Smooth muscle cell (in vitro differentiated cells): Measurements from ENCODE around the gene KCNJ12. TPM values are rescaled to one million over a fixed set of nuclear protein-coding genes. Genes with fewer than 3 reads are reported as not detected.
"Not testable (repeated sequence)": the region's sequence is repeated elsewhere in the genome, so short reads cannot be mapped to it uniquely, and the experiment has no call there.

Experiments
- DNase-seq: peaks from one replicate; lab custom pipeline; 2025; ENCODE audit not compliant: unreplicated experiment; lab: John Stamatoyannopoulos, UW
- H2AFZ ChIP-seq: fragments of 200-600 bp; sonication (generic); 2 replicates; pipeline ENCODE4 v1.6.0; 2016; ENCODE audit warnings: antibody characterized with exemption, low read depth, mild to moderate bottlenecking
- H3F3A ChIP-seq: fragments of 200-600 bp; sonication (generic); 2 replicates; pipeline ENCODE4 v1.6.0; 2017; ENCODE audit warnings: antibody characterized with exemption, low read depth
- H3K27ac ChIP-seq: fragments of 200-600 bp; sonication (generic); 2 replicates; pipeline ENCODE4 v1.5.1; 2016; ENCODE audit warnings: low read depth, mild to moderate bottlenecking
- H3K27me3 ChIP-seq: fragments of 200-600 bp; sonication (generic); 2 replicates; pipeline ENCODE4 v1.6.1; 2016; ENCODE audit warnings: low read depth, mild to moderate bottlenecking
- H3K36me3 ChIP-seq: fragments of 200-600 bp; sonication (generic); 2 replicates; pipeline ENCODE4 v1.5.1; 2016; ENCODE audit warnings: low read depth
- H3K4me1 ChIP-seq: fragments of 200-600 bp; sonication (generic); 2 replicates; pipeline ENCODE4 v1.5.1; 2016; ENCODE audit warnings: low read depth
- H3K4me2 ChIP-seq: fragments of 200-600 bp; sonication (generic); 2 replicates; pipeline ENCODE4 v1.6.0; 2016; ENCODE audit warnings: mild to moderate bottlenecking
- H3K4me3 ChIP-seq: fragments of 200-600 bp; sonication (generic); 2 replicates; pipeline ENCODE4 v1.5.1; 2016; ENCODE audit warnings: mild to moderate bottlenecking
- H3K79me2 ChIP-seq: fragments of 200-600 bp; sonication (generic); 2 replicates; pipeline ENCODE4 v1.6.0; 2016; ENCODE audit warnings: low read depth, mild to moderate bottlenecking
- H3K9ac ChIP-seq: fragments of 200-600 bp; sonication (generic); 2 replicates; pipeline ENCODE4 v1.6.0; 2016; ENCODE audit warnings: low read depth
- H3K9me3 ChIP-seq: fragments of 200-600 bp; sonication (generic); replicated peaks from 2 replicates; pipeline ENCODE4 v1.5.1; 2016; ENCODE audit warnings: low read depth
- H4K20me1 ChIP-seq: fragments of 200-600 bp; sonication (generic); 2 replicates; pipeline ENCODE4 v1.6.0; 2016; ENCODE audit warnings: low read depth
- WGBS: methylation state at CpG from one replicate; pipeline ENCODE4 v1.1.7; 2016; ENCODE audit warnings: low lambda C conversion rate; 5-methylcytosine and 5-hydroxymethylcytosine counted together
- polyA plus RNA-seq: library from polyadenylated mRNA; unstranded; fragments of >200 nt; fragmentation: Nextera tagmentation; extraction: Ambion mirVana; gene quantifications from 2 replicates; pipeline ENCODE4 v1.2.1, GENCODE V29; 2016
- total RNA-seq: library from RNA; depleted of rRNA; stranded (reverse); fragments of >200 nt; gene quantifications from 2 replicates; pipeline ENCODE4 v1.2.3, GENCODE V29; 2014

Gene KCNJ12
- total and polyA plus RNA-seq, 2 experiments from 2014 or later = 0.04 to 0.18 TPM

GRCh38 chr17:21433971-21434370 lies 57.8 kb downstream of the KCNJ12 start:
- not testable (repeated sequence) for H3K9ac ChIP-seq, H3K79me2 ChIP-seq, DNase-seq, H4K20me1 ChIP-seq, H3K4me2 ChIP-seq, H3K4me1 ChIP-seq, H2AFZ ChIP-seq, H3K36me3 ChIP-seq, H3F3A ChIP-seq, H3K27me3 ChIP-seq, H3K27ac ChIP-seq, H3K9me3 ChIP-seq, H3K4me3 ChIP-seq
- 95% methylated on average over 5 of the region's 5 CpGs for WGBS

- not testable (repeated sequence) for H3K9ac ChIP-seq, H2AFZ ChIP-seq, H3K4me3 ChIP-seq, H3K36me3 ChIP-seq, H3K4me1 ChIP-seq, H3K4me2 ChIP-seq, H3F3A ChIP-seq, H3K27me3 ChIP-seq, H3K27ac ChIP-seq, DNase-seq, H4K20me1 ChIP-seq, H3K79me2 ChIP-seq, H3K9me3 ChIP-seq
- WGBS = 58% methylated on average over 2 of the region's 2 CpGs
These were observed 58.8 kb downstream of the KCNJ12 start for GRCh38 chr17:21434976-21435375.

GRCh38 chr17:21436481-21436880 lies 60.3 kb downstream of the KCNJ12 start:
- not testable (repeated sequence) for H4K20me1 ChIP-seq, H3K27me3 ChIP-seq, H3K4me3 ChIP-seq, H3K4me2 ChIP-seq, H3K9me3 ChIP-seq, H3K36me3 ChIP-seq, H2AFZ ChIP-seq, H3F3A ChIP-seq, H3K27ac ChIP-seq, H3K4me1 ChIP-seq, DNase-seq, H3K9ac ChIP-seq, H3K79me2 ChIP-seq
- WGBS = 81% methylated on average over 7 of the region's 7 CpGs

- not testable (repeated sequence) for H3K27ac ChIP-seq, H3K79me2 ChIP-seq, H3K4me1 ChIP-seq, H3K9me3 ChIP-seq, H3K9ac ChIP-seq, H3F3A ChIP-seq, H3K4me2 ChIP-seq, DNase-seq, H3K27me3 ChIP-seq, H4K20me1 ChIP-seq, H2AFZ ChIP-seq, H3K36me3 ChIP-seq, H3K4me3 ChIP-seq
- 65% methylated on average over 14 of the region's 15 CpGs for WGBS
These were observed 61.0 kb downstream of the KCNJ12 start for GRCh38 chr17:21436883-21437836.

GRCh38 chr17:21438316-21439014 lies 62.3 kb downstream of the KCNJ12 start:
- not testable (repeated sequence) for H2AFZ ChIP-seq, H3K4me2 ChIP-seq, H3K4me1 ChIP-seq, H3F3A ChIP-seq, H3K79me2 ChIP-seq, H3K27ac ChIP-seq, H4K20me1 ChIP-seq, H3K36me3 ChIP-seq, H3K27me3 ChIP-seq, H3K9me3 ChIP-seq, DNase-seq, H3K4me3 ChIP-seq, H3K9ac ChIP-seq
- WGBS = 68% methylated on average over 5 of the region's 6 CpGs

GRCh38 chr17:21439015-21439336 lies 62.8 kb downstream of the KCNJ12 start:
- not testable (repeated sequence) for H3K27ac ChIP-seq, H3K9ac ChIP-seq, H3K9me3 ChIP-seq, H3F3A ChIP-seq, H3K27me3 ChIP-seq, H3K4me2 ChIP-seq, H4K20me1 ChIP-seq, H3K4me1 ChIP-seq, H3K79me2 ChIP-seq, DNase-seq, H3K36me3 ChIP-seq, H3K4me3 ChIP-seq, H2AFZ ChIP-seq
- WGBS = 82% methylated on average over 4 of the region's 5 CpGs
